Renal cortex interstitium (tissue), 11 donors: ENCODE measurements around the gene NISCH. TPM values are rescaled to one million over a fixed set of nuclear protein-coding genes. Genes with fewer than 3 reads are reported as not detected.

ENCODE experiments used
- DNase-seq, 11 donors: peaks; one replicate each; pipeline ENCODE4 v3.0.0-alpha.2; 2013; ENCODE audit warnings: low read depth in 9 of 11, low spot score in 4 of 11; ENCODE audit errors: extremely low read depth in 1 of 11
- polyA plus RNA-seq, 3 donors: library from polyadenylated mRNA; unstranded; fragments of 120-200 nt; gene quantifications; one replicate each; pipeline ENCODE4 v1.2.1, GENCODE V29; 2013; ENCODE audit not compliant: insufficient read length in 3 of 3

The NISCH gene
- polyA plus RNA-seq, 3 donors: 99.3 to 150 (median 115) TPM

GRCh38 chr3:52456800-52457183, 1.4 kb downstream of the NISCH start:
- DNase-seq: no peak

GRCh38 chr3:52458031-52458760, 2.8 kb downstream of the NISCH start:
- DNase-seq: no peak

- no peak for DNase-seq
Measured at GRCh38 chr3:52458770-52459545, 3.6 kb downstream of the NISCH start.

- DNase-seq: no peak
Measured at GRCh38 chr3:52461874-52462273, 6.5 kb downstream of the NISCH start.

- DNase-seq: no peak
Measured at GRCh38 chr3:52463416-52463815, 8.0 kb downstream of the NISCH start.

GRCh38 chr3:52468336-52468735, 12.9 kb downstream of the NISCH start:
- no peak for DNase-seq

- DNase-seq: no peak
Measured at GRCh38 chr3:52469001-52469400, 13.6 kb downstream of the NISCH start.

GRCh38 chr3:52470920-52471319, 15.5 kb downstream of the NISCH start:
- no peak for DNase-seq

- no peak for DNase-seq
Measured at GRCh38 chr3:52471371-52472238, 16.2 kb downstream of the NISCH start.

GRCh38 chr3:52472239-52473000, 17.0 kb downstream of the NISCH start:
- no peak for DNase-seq

GRCh38 chr3:52473026-52473425, 17.6 kb downstream of the NISCH start:
- no peak for DNase-seq

- DNase-seq: no peak
Measured at GRCh38 chr3:52477076-52477795, 21.8 kb downstream of the NISCH start.

- DNase-seq: no peak
Measured at GRCh38 chr3:52477796-52478095, 22.3 kb downstream of the NISCH start.

- no peak for DNase-seq
Measured at GRCh38 chr3:52479037-52479876, 23.9 kb downstream of the NISCH start.

- DNase-seq: no peak
Measured at GRCh38 chr3:52479877-52480575, 24.6 kb downstream of the NISCH start.

GRCh38 chr3:52480768-52481715, 25.6 kb downstream of the NISCH start:
- no peak for DNase-seq
